GM06990 (cell line): Measurements from ENCODE around the gene ZBTB20.
A peak's percentile ranks its signal among the peaks of the same experiment; 100 is the strongest.

Experiments
- DNase-seq: peaks from one replicate; pipeline ENCODE4 v3.0.0-alpha.2; 2011; ENCODE audit not compliant: insufficient read length; ENCODE audit errors: extremely low read depth
- H3K27me3 ChIP-seq: replicated peaks from 2 replicates; pipeline ENCODE4 v1.6.0; 2011; ENCODE audit warnings: low read length; ENCODE audit not compliant: control insufficient read depth, insufficient read depth
- H3K36me3 ChIP-seq: 2 replicates; pipeline ENCODE4 v1.5.1; 2011; ENCODE audit warnings: low read length; ENCODE audit not compliant: control insufficient read depth, insufficient read depth
- H3K4me3 ChIP-seq: replicated peaks from 2 replicates; pipeline ENCODE4 v1.5.1; 2011; ENCODE audit warnings: low read depth, mild to moderate bottlenecking, control low read depth, low read length
- TF ChIP-seq, protein P1 (sequence below): IDR thresholded peaks from 2 replicates; pipeline ENCODE4 v1.5.1; 2011; ENCODE audit warnings: low read length, control low read depth, mild to moderate bottlenecking, inconsistent platforms; ENCODE audit not compliant: insufficient read depth, poor library complexity, severe bottlenecking

ZBTB20 gene

GRCh38 chr3:115098354-115099073 lies 48.6 kb downstream of the ZBTB20 start:
- no peak overlapping the region for H3K4me3 ChIP-seq
- H3K36me3 ChIP-seq: no peaks in the 10 kb centered on the region
- TF ChIP-seq, protein P1, sequence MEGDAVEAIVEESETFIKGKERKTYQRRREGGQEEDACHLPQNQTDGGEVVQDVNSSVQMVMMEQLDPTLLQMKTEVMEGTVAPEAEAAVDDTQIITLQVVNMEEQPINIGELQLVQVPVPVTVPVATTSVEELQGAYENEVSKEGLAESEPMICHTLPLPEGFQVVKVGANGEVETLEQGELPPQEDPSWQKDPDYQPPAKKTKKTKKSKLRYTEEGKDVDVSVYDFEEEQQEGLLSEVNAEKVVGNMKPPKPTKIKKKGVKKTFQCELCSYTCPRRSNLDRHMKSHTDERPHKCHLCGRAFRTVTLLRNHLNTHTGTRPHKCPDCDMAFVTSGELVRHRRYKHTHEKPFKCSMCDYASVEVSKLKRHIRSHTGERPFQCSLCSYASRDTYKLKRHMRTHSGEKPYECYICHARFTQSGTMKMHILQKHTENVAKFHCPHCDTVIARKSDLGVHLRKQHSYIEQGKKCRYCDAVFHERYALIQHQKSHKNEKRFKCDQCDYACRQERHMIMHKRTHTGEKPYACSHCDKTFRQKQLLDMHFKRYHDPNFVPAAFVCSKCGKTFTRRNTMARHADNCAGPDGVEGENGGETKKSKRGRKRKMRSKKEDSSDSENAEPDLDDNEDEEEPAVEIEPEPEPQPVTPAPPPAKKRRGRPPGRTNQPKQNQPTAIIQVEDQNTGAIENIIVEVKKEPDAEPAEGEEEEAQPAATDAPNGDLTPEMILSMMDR: no peak
- DNase-seq: no peak
- no peaks in the 10 kb centered on the region for H3K27me3 ChIP-seq

DNA sequence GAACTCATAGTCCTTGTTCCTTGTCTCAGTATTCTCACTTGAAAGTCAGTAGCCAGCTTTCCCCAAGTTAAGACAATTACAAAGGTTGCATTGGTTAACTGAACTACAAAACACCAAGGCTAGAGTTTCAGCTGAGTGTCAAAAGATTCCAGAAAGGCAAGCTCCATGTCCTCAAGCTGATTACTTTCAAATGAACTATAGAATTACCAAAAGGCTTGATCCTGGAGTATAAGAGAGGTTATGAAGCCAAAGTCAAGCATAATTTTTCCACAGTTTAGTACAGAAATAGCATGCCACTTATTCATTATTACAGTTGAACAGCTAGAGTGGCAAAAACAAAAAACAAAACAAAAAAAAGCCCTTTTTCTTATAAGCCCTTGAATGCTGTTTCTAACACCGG lies 51.9 kb downstream of the ZBTB20 start:
- no peaks in the 10 kb centered on the region for H3K27me3 ChIP-seq
- H3K36me3 ChIP-seq: no peaks in the 10 kb centered on the region
- TF ChIP-seq, protein P1: no peak
- DNase-seq: no peak
- no peak overlapping the region for H3K4me3 ChIP-seq

DNA sequence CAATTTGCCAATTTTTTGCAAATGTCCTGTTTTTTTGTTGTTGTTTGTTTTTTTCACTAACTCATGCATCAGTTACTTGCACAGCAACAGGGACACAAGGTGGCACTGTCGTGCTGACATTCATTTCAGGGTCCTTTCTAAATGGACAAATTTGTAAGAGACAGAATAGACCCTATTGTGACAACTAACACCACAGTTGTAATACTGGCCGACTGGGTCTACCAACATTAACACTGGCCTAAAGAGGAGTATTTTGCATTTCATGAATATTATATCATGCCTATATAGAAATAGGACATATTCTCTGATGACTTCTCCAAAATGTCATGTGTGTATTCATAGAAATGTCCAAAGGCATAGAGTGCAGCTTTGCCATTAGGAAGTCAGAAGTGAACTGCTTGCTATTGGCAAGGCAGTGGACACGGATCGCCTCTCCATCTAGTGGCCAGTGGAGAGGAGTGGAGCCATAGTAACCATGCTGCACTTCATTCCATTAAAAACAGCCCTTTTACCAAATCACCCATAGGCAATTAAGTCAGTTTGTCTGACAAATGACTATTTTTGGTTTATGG lies 54.8 kb downstream of the ZBTB20 start:
- TF ChIP-seq, protein P1: peak; percentile 73
- no peak overlapping the region for H3K4me3 ChIP-seq
- H3K27me3 ChIP-seq: no peaks in the 10 kb centered on the region
- DNase-seq: no peak
- no peaks in the 10 kb centered on the region for H3K36me3 ChIP-seq

GRCh38 chr3:115090712-115091111 lies 56.4 kb downstream of the ZBTB20 start:
- TF ChIP-seq, protein P1: no peak

DNA sequence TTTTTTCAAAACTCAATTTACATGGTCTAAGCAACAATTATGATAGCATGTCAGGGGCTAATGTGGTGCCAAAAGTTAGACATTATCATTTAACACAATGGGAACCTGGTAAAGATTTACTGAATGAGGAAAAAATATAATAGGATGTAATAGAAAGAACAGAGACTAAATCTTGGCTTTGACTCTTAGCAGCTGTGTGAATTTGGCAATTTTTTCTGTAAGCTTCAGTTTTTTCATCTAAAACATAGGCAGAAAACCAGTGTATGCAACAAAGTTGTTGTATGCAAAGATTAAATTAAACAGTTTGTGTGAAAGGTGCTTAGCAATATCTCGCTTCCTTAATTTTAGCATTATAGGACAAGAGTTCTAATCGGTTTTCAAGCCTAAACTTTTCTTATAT lies 57.6 kb downstream of the ZBTB20 start:
- Histone ChIP-seq H3K4me3 (no peak overlapping the region), H3K36me3 (no peaks in the 10 kb centered on the region), H3K27me3 (no peaks in the 10 kb centered on the region)
- TF ChIP-seq, protein P1: no peak
- no peak for DNase-seq

More at GRCh38 chr3:115090712-115091111, 56.4 kb downstream of the ZBTB20 start:
- Histone ChIP-seq H3K4me3 (no peak overlapping the region), H3K36me3 (no peaks in the 10 kb centered on the region), H3K27me3 (no peaks in the 10 kb centered on the region)
- DNase-seq: no peak
